Central memory CD4-positive, alpha-beta T cell (primary cell): ENCODE measurements around the gene ABHD16B.

Experiments
- DNase-seq: peaks from one replicate; pipeline ENCODE4 v3.0.0; 2022

Gene ABHD16B

GRCh38 chr20:63897978-63898561 lies 36.8 kb downstream of the ABHD16B start:
- DNase-seq: no peak

- DNase-seq: no peak
Observed at GRCh38 chr20:63898882-63899558, 37.7 kb downstream of the ABHD16B start.

- no peak for DNase-seq
Observed at GRCh38 chr20:63900413-63900812, 39.1 kb downstream of the ABHD16B start.

- DNase-seq: no peak
Observed at GRCh38 chr20:63903796-63904561, 42.7 kb downstream of the ABHD16B start.

- DNase-seq: no peak
Observed at GRCh38 chr20:63908008-63908682, 46.8 kb downstream of the ABHD16B start.

- DNase-seq: no peak
Observed at GRCh38 chr20:63911176-63911575, 49.9 kb downstream of the ABHD16B start.
